Testis (tissue), 3 donors: ENCODE data around the gene COPG2. TPM values are rescaled to one million over a fixed set of nuclear protein-coding genes. Genes with fewer than 3 reads are reported as not detected.
"Not testable (repeated sequence)": the region's sequence is repeated elsewhere in the genome, so short reads cannot be mapped to it uniquely, and the experiment has no call there.

Source experiments
- DNase-seq: peaks from one replicate; pipeline ENCODE4 v3.0.0-alpha.2; 2019
- H3K27ac ChIP-seq, 2 donors: fragments of 200-600 bp; sonication (generic); one replicate each; pipeline ENCODE4 v1.5.1; 2019
- H3K27me3 ChIP-seq: fragments of 200-600 bp; sonication (generic); one replicate; pipeline ENCODE4 v1.5.1; 2019
- H3K36me3 ChIP-seq: fragments of 200-600 bp; sonication (generic); one replicate; pipeline ENCODE4 v1.5.1; 2017; ENCODE audit warnings: low read depth; ENCODE audit errors: missing control alignments
- H3K4me1 ChIP-seq: fragments of 200-600 bp; sonication (generic); one replicate; pipeline ENCODE4 v1.5.1; 2019
- H3K4me3 ChIP-seq, 2 donors: fragments of 200-600 bp; sonication (generic); one replicate each; pipeline ENCODE4 v1.5.1; 2017 to 2019
- H3K9me3 ChIP-seq: fragments of 200-600 bp; sonication (generic); one replicate; pipeline ENCODE4 v1.5.1; 2017
- POLR2A ChIP-seq: fragments of 450-650 bp; IDR thresholded peaks from one replicate; pipeline ENCODE4 v1.6.1; 2017; ENCODE audit warnings: antibody characterized with exemption, mild to moderate bottlenecking, moderate library complexity
- WGBS, 2 donors: methylation state at CpG; one replicate each; pipeline ENCODE4 v1.1.5; 2018; 5-methylcytosine and 5-hydroxymethylcytosine counted together
- intact Hi-C: fragments of 100-400 bp; cut with DNase I; formaldehyde crosslinking; loops from one replicate; pipeline ENCODE4 v1.15.1; 2023; ENCODE audit warnings: low total_unique reads
- polyA plus RNA-seq: library from polyadenylated mRNA; stranded (reverse); fragments of 350-450 nt; fragmentation: Illumina TruSeq; extraction: RNeasy Lipid Tissue Mini Kit (QIAGEN cat#74804); gene quantifications from one replicate; pipeline ENCODE4 v1.2.3, GENCODE V29; 2014; ENCODE audit warnings: low read depth, low replicate concordance; ENCODE audit not compliant: insufficient read depth
- total RNA-seq, 2 donors: library from RNA; depleted of rRNA; stranded (reverse); fragments of >200 nt; gene quantifications; one replicate each; pipeline ENCODE4 v1.2.3, GENCODE V29; 2016
- TF ChIP-seq, protein P1 (sequence below), 3 experiments: fragments of 450-650 bp in 2 of 3; fragments of 200-600 bp in 1 of 3; sonication (generic) in 1 of 3; IDR thresholded peaks; one replicate each; pipeline ENCODE4 v1.5.1; 2016 to 2019; ENCODE audit warnings: antibody characterized with exemption in 3 of 3, mild to moderate bottlenecking in 2 of 3, moderate library complexity in 1 of 3

COPG2 gene
- total and polyA plus RNA-seq, 3 donors from 2014 or later, result 41.8 to 51.0 (median 44.2) TPM

DNA sequence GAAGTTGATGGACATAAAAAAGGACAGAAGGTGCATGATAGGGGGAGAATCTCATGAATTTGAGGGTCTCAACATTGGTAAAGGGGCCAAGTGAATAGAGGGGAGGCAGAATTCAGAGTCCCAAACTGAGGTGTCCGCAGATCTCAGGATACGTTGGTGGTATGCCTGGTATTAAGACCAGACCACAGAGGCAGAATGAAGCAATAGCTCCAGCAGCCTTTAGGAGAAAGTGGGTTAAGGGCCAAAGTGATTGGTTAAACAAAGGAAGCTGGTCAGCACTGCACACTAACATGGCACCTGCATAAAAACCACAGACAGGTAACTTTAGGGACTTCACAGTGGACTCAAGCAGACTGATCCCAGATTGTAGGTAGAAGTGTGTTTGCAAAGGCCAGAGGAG is 139.1 kb downstream of the COPG2 start:
- 93 to 98% methylated on average over 2 of the region's 2 CpGs for WGBS, 2 donors
- no peak overlapping the region for H3K4me3 ChIP-seq
- H3K27ac ChIP-seq, result no peak overlapping the region
- H3K36me3 ChIP-seq, result no peaks in the 10 kb centered on the region
- H3K27me3 ChIP-seq, result no peaks in the 10 kb centered on the region
- no peak for DNase-seq
- intact Hi-C loops, result no loop called here
- TF ChIP-seq, protein P1, sequence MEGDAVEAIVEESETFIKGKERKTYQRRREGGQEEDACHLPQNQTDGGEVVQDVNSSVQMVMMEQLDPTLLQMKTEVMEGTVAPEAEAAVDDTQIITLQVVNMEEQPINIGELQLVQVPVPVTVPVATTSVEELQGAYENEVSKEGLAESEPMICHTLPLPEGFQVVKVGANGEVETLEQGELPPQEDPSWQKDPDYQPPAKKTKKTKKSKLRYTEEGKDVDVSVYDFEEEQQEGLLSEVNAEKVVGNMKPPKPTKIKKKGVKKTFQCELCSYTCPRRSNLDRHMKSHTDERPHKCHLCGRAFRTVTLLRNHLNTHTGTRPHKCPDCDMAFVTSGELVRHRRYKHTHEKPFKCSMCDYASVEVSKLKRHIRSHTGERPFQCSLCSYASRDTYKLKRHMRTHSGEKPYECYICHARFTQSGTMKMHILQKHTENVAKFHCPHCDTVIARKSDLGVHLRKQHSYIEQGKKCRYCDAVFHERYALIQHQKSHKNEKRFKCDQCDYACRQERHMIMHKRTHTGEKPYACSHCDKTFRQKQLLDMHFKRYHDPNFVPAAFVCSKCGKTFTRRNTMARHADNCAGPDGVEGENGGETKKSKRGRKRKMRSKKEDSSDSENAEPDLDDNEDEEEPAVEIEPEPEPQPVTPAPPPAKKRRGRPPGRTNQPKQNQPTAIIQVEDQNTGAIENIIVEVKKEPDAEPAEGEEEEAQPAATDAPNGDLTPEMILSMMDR (IDR thresholded peaks at IDR 0.05), result no peak
- TF ChIP-seq POLR2A, result no peak
- no peaks in the 10 kb centered on the region for H3K9me3 ChIP-seq
- no peaks in the 10 kb centered on the region for H3K4me1 ChIP-seq

DNA sequence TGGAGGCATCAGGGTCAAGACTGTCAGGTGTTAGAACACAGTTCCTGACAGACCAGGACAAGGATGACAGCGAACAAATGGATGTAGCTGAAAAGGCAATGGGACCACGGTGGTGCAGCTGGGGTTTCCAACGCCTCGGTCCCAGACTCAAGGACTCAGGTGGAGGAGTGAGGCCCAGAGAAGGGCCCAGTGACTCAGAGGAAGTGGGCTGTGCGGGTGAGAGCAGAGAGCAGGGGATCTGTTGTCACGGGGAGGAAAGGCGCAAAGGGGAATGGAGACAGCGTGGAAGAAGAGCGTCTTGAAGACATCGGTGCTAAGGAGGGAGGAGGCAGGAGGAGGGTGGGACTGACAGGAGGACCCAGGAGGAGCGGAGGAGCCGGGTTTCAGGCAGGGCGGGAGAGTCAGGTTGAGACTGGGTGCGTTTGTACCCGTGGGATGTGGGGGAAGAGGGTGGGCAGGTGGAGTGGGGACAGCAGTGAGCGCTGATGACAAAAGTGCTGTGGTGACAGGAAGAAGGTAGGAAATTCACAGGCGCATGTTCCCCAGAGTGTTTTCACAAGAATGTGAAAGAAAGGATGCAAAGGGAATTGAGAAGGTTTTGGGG is 140.7 kb downstream of the COPG2 start:
- H3K27me3 ChIP-seq, H3K27ac ChIP-seq, H3K4me3 ChIP-seq, H3K36me3 ChIP-seq, DNase-seq, H3K4me1 ChIP-seq, intact Hi-C loops, H3K9me3 ChIP-seq: not testable (repeated sequence)
- 83 to 92% methylated on average over 17 of the region's 17 CpGs for WGBS, 2 donors

DNA sequence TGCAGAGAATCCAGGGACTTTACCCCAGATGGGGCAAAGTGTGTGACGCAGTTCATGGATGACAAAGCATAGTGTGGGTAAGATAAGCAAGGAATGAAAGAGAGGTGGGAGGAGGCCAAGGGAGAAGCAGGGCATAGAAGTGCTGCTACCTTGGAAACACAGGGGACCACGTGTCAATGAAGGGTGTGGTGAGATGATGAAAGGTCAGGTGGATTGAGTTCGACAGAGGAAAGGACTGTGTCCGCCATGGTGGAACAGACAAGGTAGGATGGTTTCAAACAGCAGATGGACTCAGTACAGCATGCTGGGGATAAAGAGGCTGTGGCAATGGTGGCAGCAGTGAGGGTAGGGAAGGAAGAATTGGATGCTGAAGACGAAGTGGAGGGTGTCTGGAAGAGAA is 143.9 kb downstream of the COPG2 start:
- WGBS, 2 donors, result 91 to 93% methylated on average over 5 of the region's 5 CpGs
- Histone ChIP-seq H3K4me1 (no peaks in the 10 kb centered on the region), H3K4me3 (no peak overlapping the region), H3K27ac (no peak overlapping the region), H3K36me3 (no peaks in the 10 kb centered on the region), H3K9me3 (no peaks in the 10 kb centered on the region), H3K27me3 (no peaks in the 10 kb centered on the region)
- TF ChIP-seq POLR2A, result no peak
- TF ChIP-seq, protein P1 (IDR thresholded peaks at IDR 0.05), result no peak
- DNase-seq, result no peak
- intact Hi-C loops, result no loop called here

DNA sequence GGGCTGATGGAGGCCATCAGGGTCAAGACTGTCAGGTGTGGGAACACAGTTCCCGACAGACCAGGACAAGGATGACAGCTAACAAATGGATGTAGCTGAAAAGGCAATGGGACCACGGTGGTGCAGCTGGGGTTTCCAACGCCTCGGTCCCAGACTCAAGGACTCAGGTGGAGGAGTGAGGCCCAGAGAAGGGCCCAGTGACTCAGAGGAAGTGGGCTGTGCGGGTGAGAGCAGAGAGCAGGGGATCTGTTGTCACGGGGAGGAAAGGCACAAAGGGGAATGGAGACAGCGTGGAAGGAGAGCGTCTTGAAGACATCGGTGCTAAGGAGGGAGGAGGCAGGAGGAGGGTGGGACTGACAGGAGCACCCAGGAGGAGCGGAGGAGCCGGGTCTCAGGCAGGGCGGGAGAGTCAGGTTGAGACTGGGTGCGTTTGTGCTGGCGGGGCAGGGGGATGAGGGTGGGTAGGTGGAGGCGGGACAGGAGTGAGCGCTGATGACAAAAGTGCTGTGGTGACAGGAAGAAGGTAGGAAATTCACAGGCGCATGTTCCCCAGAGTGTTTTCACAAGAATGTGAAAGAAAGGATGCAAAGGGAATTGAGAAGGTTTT is 144.9 kb downstream of the COPG2 start:
- intact Hi-C loops, H3K4me3 ChIP-seq, H3K9me3 ChIP-seq, H3K27me3 ChIP-seq, DNase-seq, H3K36me3 ChIP-seq, H3K27ac ChIP-seq, H3K4me1 ChIP-seq: not testable (repeated sequence)
- 88 to 91% methylated on average over 17 of the region's 17 CpGs for WGBS, 2 donors

DNA sequence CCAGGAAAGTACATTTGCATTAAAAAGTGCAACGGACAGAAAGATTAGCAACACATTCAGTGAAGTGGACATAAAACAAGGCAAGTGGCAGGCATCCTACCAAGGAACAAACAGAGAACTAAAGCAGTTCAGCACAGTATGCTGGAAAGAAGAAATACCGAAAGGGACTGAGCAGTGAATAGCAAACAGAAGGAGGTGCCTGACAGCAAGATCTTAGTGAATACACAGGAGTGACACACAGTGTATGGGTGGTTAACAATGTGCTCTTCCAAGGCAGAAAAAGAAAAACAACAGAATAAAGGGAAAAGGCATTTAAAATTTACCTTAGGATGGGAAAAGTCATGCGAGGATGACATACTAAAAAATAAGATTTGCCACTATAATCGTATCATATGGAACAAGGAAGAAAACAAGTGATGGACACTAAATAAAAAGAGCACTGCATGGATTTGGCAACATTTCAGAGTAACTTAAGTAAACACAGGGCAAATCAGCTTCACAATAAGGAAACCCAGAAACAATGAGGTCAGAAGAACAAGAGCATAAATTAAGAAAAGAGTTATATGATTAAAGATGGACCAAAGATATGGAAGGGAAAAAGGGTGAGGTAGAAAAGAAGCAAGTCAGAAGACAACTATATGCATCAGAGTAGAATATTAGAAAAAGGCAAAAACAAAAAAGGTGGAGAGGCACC is 147.1 kb downstream of the COPG2 start:
- no peaks in the 10 kb centered on the region for H3K36me3 ChIP-seq
- no peak for DNase-seq
- intact Hi-C loops, result no loop called here
- 78 to 88% methylated on average over 4 of the region's 4 CpGs for WGBS, 2 donors
- no peak overlapping the region for H3K4me3 ChIP-seq
- TF ChIP-seq, protein P1 (IDR thresholded peaks at IDR 0.05), result no peak
- TF ChIP-seq POLR2A, result no peak
- no peaks in the 10 kb centered on the region for H3K9me3 ChIP-seq
- H3K27me3 ChIP-seq, result no peaks in the 10 kb centered on the region
- no peaks in the 10 kb centered on the region for H3K4me1 ChIP-seq
- H3K27ac ChIP-seq, result no peak overlapping the region
